Ovary (tissue), 9 donors: ENCODE data around the gene CPXM2. TPM values are rescaled to one million over a fixed set of nuclear protein-coding genes. Genes with fewer than 3 reads are reported as not detected.

ENCODE experiments used
- DNase-seq, 5 donors: peaks; one replicate each; pipeline ENCODE4 v3.0.0-alpha.2; 2019 to 2020
- H3K27ac ChIP-seq, 2 donors: fragments of 200-600 bp; one replicate each; pipeline versions ENCODE4 v1.5.1 to v1.8.0; 2019 to 2022
- H3K27me3 ChIP-seq: fragments of 200-600 bp; one replicate; pipeline ENCODE4 v1.8.0; 2022
- H3K36me3 ChIP-seq: fragments of 200-600 bp; sonication (generic); one replicate; pipeline ENCODE4 v1.5.1; 2019
- H3K4me1 ChIP-seq: one replicate; pipeline ENCODE4 v1.8.1; 2013; ENCODE audit warnings: mild to moderate bottlenecking, moderate library complexity; ENCODE audit not compliant: insufficient read depth
- H3K4me3 ChIP-seq: fragments of 200-600 bp; sonication (generic); one replicate; pipeline ENCODE4 v1.5.1; 2017
- H3K9me3 ChIP-seq, 2 donors: fragments of 200-600 bp in 1 of 2; sonication (generic) in 1 of 2; one replicate each; pipeline versions ENCODE4 v1.5.1 to v1.8.1; 2013 to 2019; ENCODE audit warnings: mild to moderate bottlenecking in 1 of 2, moderate library complexity in 1 of 2
- CTCF ChIP-seq, 3 donors: fragments of 450-650 bp in 2 of 3; fragments of 200-600 bp in 1 of 3; IDR thresholded peaks; one replicate each; pipeline versions ENCODE4 v1.5.1 to v1.8.0; 2016 to 2022; ENCODE audit warnings: antibody characterized with exemption in 3 of 3, mild to moderate bottlenecking in 1 of 3
- EP300 ChIP-seq: sonication (generic); formaldehyde crosslinking; IDR thresholded peaks from one replicate; pipeline ENCODE4 v1.6.1; 2017; ENCODE audit warnings: antibody characterized with exemption
- POLR2A ChIP-seq: fragments of 450-650 bp; IDR thresholded peaks from one replicate; pipeline ENCODE4 v1.6.1; 2017; ENCODE audit warnings: antibody characterized with exemption, mild to moderate bottlenecking, moderate library complexity
- WGBS, 3 donors: extraction: QIAGEN DNeasy Blood & Tissue Kit in 1 of 3; methylation state at CpG; one replicate each; pipeline versions ENCODE4 v1.1.5 to v1.1.7; 2013 to 2017; 5-methylcytosine and 5-hydroxymethylcytosine counted together
- intact Hi-C, 4 donors: fragments of 100-400 bp; cut with DNase I; formaldehyde crosslinking; loops; one replicate each; pipeline versions ENCODE4 v1.11.0 to v1.15.1; 2022 to 2023
- polyA plus RNA-seq, 2 donors: library from polyadenylated mRNA; stranded (reverse); fragments of 200-250 nt in 1 of 2; fragments of 350-450 nt in 1 of 2; fragmentation: Illumina TruSeq in 1 of 2; extraction: RNeasy Lipid Tissue Mini Kit (QIAGEN cat#74804) in 1 of 2; gene quantifications; one replicate each; pipeline ENCODE4 v1.2.3, GENCODE V29; 2013 to 2014
- total RNA-seq, 7 donors: library from RNA; depleted of rRNA in 2 of 7; stranded (reverse); fragments of >200 nt in 2 of 7; fragmentation: NEBNext Ultra II Directional in 3 of 7; extraction: Animal tissue kit (Norgen Biotek cat#: 25700) in 3 of 7; gene quantifications; one replicate each; pipeline versions ENCODE4 v1.1.0 to v1.2.4, GENCODE V29; 2016 to 2023
- donor health status: DM: no; HTN: no; CAD: no; lungs with moderate emphysema.
- donor health status: DM: no; HTN: no; CAD: no.
- donor health status: Bipolar disorder and iron deficiency.
- donor health status: DM: yes; HTN: yes; CAD: no.
- donor health status: DM: no; HTN: no; CAD: no.
- donor health status: DM: yes; HTN: yes; CAD: no.

The CPXM2 gene
- total and polyA plus RNA-seq, 9 donors = 5.5 to 66.0 (median 13.3) TPM

- H3K36me3 ChIP-seq = no peaks in the 10 kb centered on the region
- no peak for TF ChIP-seq POLR2A
- no peak for TF ChIP-seq CTCF (IDR thresholded peaks at IDR 0.05)
- H3K27ac ChIP-seq = no peak overlapping the region
- no peak overlapping the region for H3K4me3 ChIP-seq
- no peaks in the 10 kb centered on the region for H3K4me1 ChIP-seq
- no peaks in the 10 kb centered on the region for H3K27me3 ChIP-seq
- DNase-seq = no peak
- intact Hi-C loops = no loop called here
- WGBS, 3 donors = 83 to 87% (median 85%) methylated on average over 9 of the region's 9 CpGs
- H3K9me3 ChIP-seq = no peaks in the 10 kb centered on the region
These were observed 26.3 kb downstream of the CPXM2 start for GRCh38 chr10:123865350-123865749.

- Histone ChIP-seq H3K9me3 (no peaks in the 10 kb centered on the region), H3K4me1 (no peaks in the 10 kb centered on the region), H3K36me3 (no peaks in the 10 kb centered on the region), H3K27ac (no peak overlapping the region), H3K27me3 (no peaks in the 10 kb centered on the region), H3K4me3 (no peak overlapping the region)
- no peak for TF ChIP-seq EP300
- no peak for TF ChIP-seq CTCF (IDR thresholded peaks at IDR 0.05)
- no peak for TF ChIP-seq POLR2A
- WGBS, 3 donors = 57 to 60% (median 59%) methylated on average over 9 of the region's 9 CpGs
- intact Hi-C loops = no loop called here
- no peak for DNase-seq
These were observed 26.7 kb downstream of the CPXM2 start for GRCh38 chr10:123864923-123865322.

GRCh38 chr10:123863721-123864482, 27.7 kb downstream of the CPXM2 start:
- no peaks in the 10 kb centered on the region for H3K36me3 ChIP-seq
- no peak for DNase-seq
- intact Hi-C loops = no loop called here
- WGBS, 3 donors = 81 to 90% (median 85%) methylated on average over 12 of the region's 12 CpGs
- no peaks in the 10 kb centered on the region for H3K9me3 ChIP-seq
- no peaks in the 10 kb centered on the region for H3K27me3 ChIP-seq
- H3K27ac ChIP-seq = no peak overlapping the region
- H3K4me3 ChIP-seq = no peak overlapping the region
- TF ChIP-seq EP300 = no peak
- no peak for TF ChIP-seq CTCF (IDR thresholded peaks at IDR 0.05)
- TF ChIP-seq POLR2A = no peak
- H3K4me1 ChIP-seq = no peaks in the 10 kb centered on the region

- Histone ChIP-seq H3K4me1 (no peaks in the 10 kb centered on the region), H3K9me3 (no peaks in the 10 kb centered on the region), H3K27ac (no peak overlapping the region), H3K27me3 (no peaks in the 10 kb centered on the region), H3K36me3 (no peaks in the 10 kb centered on the region), H3K4me3 (no peak overlapping the region)
- no peak for TF ChIP-seq EP300
- no peak for TF ChIP-seq POLR2A
- no peak for TF ChIP-seq CTCF (IDR thresholded peaks at IDR 0.05)
- no peak for DNase-seq
- intact Hi-C loops = no loop called here
- 88 to 91% (median 89%) methylated on average over 8 of the region's 8 CpGs for WGBS, 3 donors
These were observed 28.4 kb downstream of the CPXM2 start for GRCh38 chr10:123863183-123863575.
